Suprapubic skin (tissue), 4 donors: ENCODE results near the gene DUOXA2. TPM values are rescaled to one million over a fixed set of nuclear protein-coding genes. Genes with fewer than 3 reads are reported as not detected.

ENCODE experiments used
- DNase-seq, 2 donors: peaks; one replicate each; pipeline ENCODE4 v3.0.0-alpha.2; 2019; ENCODE audit warnings: low spot score in 2 of 2
- H3K27ac ChIP-seq: fragments of 200-600 bp; sonication (generic); one replicate; pipeline ENCODE4 v1.5.1; 2019
- H3K27me3 ChIP-seq: fragments of 200-600 bp; sonication (generic); one replicate; pipeline ENCODE4 v1.5.1; 2019
- H3K36me3 ChIP-seq: fragments of 200-600 bp; sonication (generic); one replicate; pipeline ENCODE4 v1.5.1; 2019
- H3K4me1 ChIP-seq: fragments of 200-600 bp; sonication (generic); one replicate; pipeline ENCODE4 v1.5.1; 2019
- H3K4me3 ChIP-seq: fragments of 200-600 bp; sonication (generic); one replicate; pipeline ENCODE4 v1.5.1; 2019; ENCODE audit warnings: mild to moderate bottlenecking
- H3K9me3 ChIP-seq: fragments of 200-600 bp; sonication (generic); one replicate; pipeline ENCODE4 v1.5.1; 2019
- CTCF ChIP-seq, 2 donors: fragments of 200-600 bp in 1 of 2; fragments of 450-650 bp in 1 of 2; sonication (generic) in 1 of 2; IDR thresholded peaks; one replicate each; pipeline ENCODE4 v1.5.1; 2016 to 2019; ENCODE audit warnings: antibody characterized with exemption in 2 of 2, mild to moderate bottlenecking in 1 of 2, moderate library complexity in 1 of 2
- EP300 ChIP-seq: sonication (generic); formaldehyde crosslinking; IDR thresholded peaks from one replicate; pipeline ENCODE4 v1.6.1; 2017; ENCODE audit warnings: antibody characterized with exemption
- POLR2A ChIP-seq, 2 donors: fragments of 450-650 bp; IDR thresholded peaks; one replicate each; pipeline ENCODE4 v1.6.1; 2017; ENCODE audit warnings: antibody characterized with exemption in 2 of 2, mild to moderate bottlenecking in 2 of 2, moderate library complexity in 2 of 2
- POLR2AphosphoS5 ChIP-seq, 3 donors: sonication (generic); formaldehyde crosslinking; IDR thresholded peaks; one replicate each; pipeline ENCODE4 v1.6.1; 2017; ENCODE audit warnings: antibody characterized with exemption in 3 of 3
- WGBS: methylation state at CpG from one replicate; pipeline ENCODE4 v1.1.5; 2018; 5-methylcytosine and 5-hydroxymethylcytosine counted together
- total RNA-seq, 4 donors: library from RNA; depleted of rRNA; stranded (reverse); fragments of >200 nt; gene quantifications; one replicate each; pipeline ENCODE4 v1.1.0, GENCODE V29; 2016

Gene DUOXA2
- total RNA-seq, 4 donors from 2014 or later = not detected

GRCh38 chr15:45144775-45145174 lies 30.6 kb downstream of the DUOXA2 start:
- 93% methylated on average over 7 of the region's 9 CpGs for WGBS
- H3K4me3 ChIP-seq = no peak overlapping the region
- H3K27ac ChIP-seq = no peak overlapping the region
- H3K4me1 ChIP-seq = peaks cover 14% of the 10 kb centered on the region
- TF ChIP-seq POLR2A (IDR thresholded peaks at IDR 0.05) = no peak
- no peak for TF ChIP-seq POLR2AphosphoS5 (IDR thresholded peaks at IDR 0.05)
- TF ChIP-seq EP300 = no peak
- TF ChIP-seq CTCF (IDR thresholded peaks at IDR 0.05) = no peak
- H3K36me3 ChIP-seq = peaks cover 30% of the 10 kb centered on the region
- H3K9me3 ChIP-seq = no peaks in the 10 kb centered on the region
- DNase-seq = no peak
- H3K27me3 ChIP-seq = no peaks in the 10 kb centered on the region

GRCh38 chr15:45146405-45146804 lies 32.3 kb downstream of the DUOXA2 start:
- H3K4me1 ChIP-seq = peaks cover 14% of the 10 kb centered on the region
- no peak for DNase-seq
- H3K9me3 ChIP-seq = no peaks in the 10 kb centered on the region
- no peak overlapping the region for H3K4me3 ChIP-seq
- no peaks in the 10 kb centered on the region for H3K27me3 ChIP-seq
- TF ChIP-seq EP300 (no peak), POLR2A (IDR thresholded peaks at IDR 0.05) (no peak), CTCF (IDR thresholded peaks at IDR 0.05) (no peak), POLR2AphosphoS5 (IDR thresholded peaks at IDR 0.05) (peak in 2 of 3 donors; percentile 1 to 48)
- 60% methylated on average over 2 of the region's 4 CpGs for WGBS
- peak overlapping the region; percentile 48 for H3K27ac ChIP-seq
- H3K36me3 ChIP-seq = peaks cover 30% of the 10 kb centered on the region

- TF ChIP-seq POLR2AphosphoS5 (IDR thresholded peaks at IDR 0.05) = no peak
- no peak for TF ChIP-seq EP300
- Histone ChIP-seq H3K36me3 (peaks cover 37% of the 10 kb centered on the region), H3K27ac (no peak overlapping the region)
Measured at GRCh38 chr15:45147606-45148005, 33.5 kb downstream of the DUOXA2 start.

GRCh38 chr15:45148076-45149059 lies 34.2 kb downstream of the DUOXA2 start:
- Histone ChIP-seq H3K9me3 (no peaks in the 10 kb centered on the region), H3K4me3 (no peak overlapping the region), H3K4me1 (peaks cover 14% of the 10 kb centered on the region), H3K27ac (no peak overlapping the region), H3K27me3 (no peaks in the 10 kb centered on the region), H3K36me3 (peaks cover 33% of the 10 kb centered on the region)
- TF ChIP-seq POLR2A (IDR thresholded peaks at IDR 0.05) = no peak
- 78% methylated on average over 12 of the region's 12 CpGs for WGBS
- DNase-seq = no peak

More at GRCh38 chr15:45147606-45148005, 33.5 kb downstream of the DUOXA2 start:
- Histone ChIP-seq H3K4me3 (no peak overlapping the region), H3K27me3 (no peaks in the 10 kb centered on the region), H3K9me3 (no peaks in the 10 kb centered on the region), H3K4me1 (peaks cover 14% of the 10 kb centered on the region)
- 97% methylated on average over 6 of the region's 7 CpGs for WGBS
- DNase-seq = no peak

- H3K27ac ChIP-seq = no peak overlapping the region
Measured at GRCh38 chr15:45149060-45149459, 34.9 kb downstream of the DUOXA2 start.

More at GRCh38 chr15:45149060-45149459, 34.9 kb downstream of the DUOXA2 start:
- 40% methylated on average over 1 of the region's 1 CpG for WGBS
- TF ChIP-seq CTCF (IDR thresholded peaks at IDR 0.05) = no peak
- TF ChIP-seq EP300 = no peak
- TF ChIP-seq POLR2A (IDR thresholded peaks at IDR 0.05) = no peak
- TF ChIP-seq POLR2AphosphoS5 (IDR thresholded peaks at IDR 0.05) = no peak
- Histone ChIP-seq H3K9me3 (no peaks in the 10 kb centered on the region), H3K36me3 (peaks cover 30% of the 10 kb centered on the region), H3K4me3 (no peak overlapping the region), H3K4me1 (peaks cover 14% of the 10 kb centered on the region), H3K27me3 (no peaks in the 10 kb centered on the region)
- DNase-seq = no peak
